Suppressor macrophage (primary cell): ENCODE results near the gene OR51M1.

Experiments used
- DNase-seq, 4 experiments: peaks; one replicate each; pipeline ENCODE4 v3.0.0-alpha.2; 2020 to 2022

Gene OR51M1

DNA sequence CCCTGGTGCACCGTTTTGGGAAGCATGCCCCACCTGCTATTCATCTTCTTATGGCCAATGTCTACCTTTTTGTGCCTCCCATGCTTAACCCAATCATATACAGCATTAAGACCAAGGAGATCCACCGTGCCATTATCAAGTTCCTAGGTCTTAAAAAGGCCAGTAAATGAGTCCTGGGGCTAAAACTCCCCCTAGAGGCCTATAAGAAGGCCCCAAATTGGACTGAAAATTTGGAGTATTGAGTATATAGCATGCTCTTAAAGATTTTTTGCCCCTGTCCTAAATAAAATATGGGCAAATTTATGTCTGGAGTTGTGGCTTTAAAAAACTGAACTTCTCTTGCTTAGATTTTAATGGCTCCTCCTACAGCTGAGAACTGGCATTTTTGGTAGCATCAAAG, 6.6 kb downstream of the OR51M1 start:
- no peak for DNase-seq

DNA sequence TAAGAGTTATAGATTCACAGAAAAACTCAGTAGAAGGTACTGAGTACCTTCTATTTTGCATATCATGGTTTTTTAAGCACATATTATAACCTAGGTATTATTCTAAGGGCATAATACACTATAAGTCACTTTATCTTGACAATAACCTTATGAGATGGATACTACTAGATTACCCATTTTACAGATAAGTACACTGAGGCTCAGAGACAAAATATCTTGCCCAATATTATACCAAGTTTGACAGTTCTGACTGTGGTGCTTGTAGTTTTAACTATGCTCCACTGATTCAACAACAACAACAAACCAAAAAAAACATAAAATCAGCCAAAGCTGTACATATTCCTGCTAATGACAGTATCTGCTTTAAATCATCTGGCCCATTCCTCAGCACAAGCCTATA, 10.5 kb downstream of the OR51M1 start:
- DNase-seq = no peak

DNA sequence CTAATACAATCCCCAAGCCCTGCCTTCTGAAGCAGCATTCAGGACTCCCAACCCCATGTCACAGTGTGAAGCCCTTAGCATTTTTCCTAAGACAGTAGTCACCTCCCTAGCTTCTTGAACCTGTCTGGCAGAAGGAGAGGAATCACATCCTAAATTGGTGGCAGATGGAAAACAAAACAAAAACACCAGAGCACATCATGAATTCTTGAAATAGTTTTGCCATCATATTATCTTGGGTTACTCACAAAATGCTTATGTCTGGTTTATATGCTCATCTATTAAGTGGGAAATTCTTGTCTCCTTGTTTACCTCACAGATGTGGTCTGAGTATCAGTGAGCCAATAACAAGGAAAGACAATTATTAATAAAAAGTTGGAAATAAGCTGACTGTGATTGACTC, 15.3 kb downstream of the OR51M1 start:
- no peak for DNase-seq

DNA sequence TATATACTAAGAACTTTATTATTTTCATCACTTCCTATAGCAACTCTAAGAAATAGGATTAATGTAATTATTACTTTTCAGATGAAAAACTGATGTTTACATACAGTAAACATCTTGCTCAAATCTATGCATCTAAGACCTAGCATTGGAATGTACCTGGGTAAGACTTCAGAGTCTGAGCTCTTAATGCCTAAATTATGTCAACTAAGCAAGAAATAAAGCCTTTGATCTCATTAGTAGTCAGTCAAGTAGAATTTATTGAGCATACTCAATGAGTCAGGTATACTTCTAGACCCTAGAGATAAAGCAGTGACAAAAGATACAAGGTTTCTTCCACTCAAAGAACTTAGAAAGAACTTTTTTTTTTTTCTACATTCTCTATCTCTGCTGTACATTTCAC, 21.6 kb downstream of the OR51M1 start:
- DNase-seq = no peak

DNA sequence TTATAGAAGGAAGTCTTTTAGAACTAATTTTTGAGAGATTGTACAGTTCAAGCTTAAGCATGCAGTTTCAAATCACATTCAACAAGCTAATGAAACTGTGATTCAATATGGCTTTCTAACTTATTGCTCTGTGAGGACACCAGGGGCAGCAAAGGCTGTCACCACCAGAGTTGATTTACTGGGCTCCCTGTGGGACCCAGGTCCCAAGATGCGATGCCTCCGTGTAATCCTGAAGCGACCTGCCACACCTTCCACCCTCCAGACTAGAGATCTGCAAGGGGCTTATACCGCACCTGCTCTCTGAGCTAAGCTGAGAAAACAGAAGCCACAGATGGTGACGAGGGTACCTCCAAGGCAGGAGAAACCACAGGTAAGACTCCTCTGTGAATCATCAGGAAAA, 37.4 kb downstream of the OR51M1 start:
- no peak for DNase-seq

DNA sequence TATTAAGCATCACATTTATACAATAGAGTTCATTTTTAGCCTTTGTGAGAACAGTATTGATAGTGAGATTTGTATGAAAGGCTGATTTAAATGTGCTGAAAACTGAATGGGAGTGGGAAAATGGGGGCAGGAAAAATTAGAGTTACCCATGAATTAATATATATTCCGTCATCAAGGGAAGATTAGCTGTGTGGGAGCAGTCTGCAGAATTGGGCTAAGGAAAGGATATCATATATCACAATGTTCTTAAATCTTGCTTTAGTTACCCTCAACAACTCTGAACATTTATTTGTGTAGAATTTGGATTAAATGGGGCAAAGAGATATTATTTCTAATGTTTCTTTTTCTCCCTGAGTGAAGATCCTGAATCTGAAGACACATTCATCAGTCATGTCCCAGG, 38.2 kb downstream of the OR51M1 start, which contains the start of gene OR51Q1:
TSS of gene OR51Q1 (plus strand) at position 301 of the 400 bp plus-strand sequence. CDS start at position 391, 90 bp downstream.
- no peak for DNase-seq

GRCh38 chr11:5423131-5423530, 39.5 kb downstream of the OR51M1 start:
- DNase-seq = no peak

DNA sequence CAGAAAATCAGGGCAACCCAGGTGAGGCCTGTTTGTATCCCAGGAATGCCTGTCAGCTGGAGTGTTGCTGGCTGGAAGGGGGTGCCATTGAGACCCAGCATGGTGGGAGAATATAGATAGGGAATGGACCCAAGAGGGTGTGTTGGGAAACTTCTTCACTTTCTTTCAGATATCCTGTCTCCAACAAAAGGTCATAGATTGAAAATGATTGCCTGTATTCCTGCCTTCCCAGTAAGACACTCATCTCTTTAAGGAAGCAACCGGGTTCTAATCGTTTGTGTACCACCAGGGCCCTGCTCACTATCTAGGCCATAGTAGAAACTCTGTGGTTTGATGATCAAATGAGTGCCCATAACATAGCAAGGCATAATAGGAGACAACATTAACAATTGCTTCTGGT, 57.8 kb downstream of the OR51M1 start, which contains the start of gene OR51I1:
TSS of gene OR51I1 (minus strand) at position 101 of the 400 bp plus-strand sequence. CDS start at position 101, 0 bp downstream.
- DNase-seq = no peak
